Cortex of kidney (tissue), 1 donor: ENCODE measurements around the gene GPC3.

Experiments used
- DNase-seq: peaks from one replicate; lab custom pipeline; 2025; lab: John Stamatoyannopoulos, UW

Gene GPC3

DNA sequence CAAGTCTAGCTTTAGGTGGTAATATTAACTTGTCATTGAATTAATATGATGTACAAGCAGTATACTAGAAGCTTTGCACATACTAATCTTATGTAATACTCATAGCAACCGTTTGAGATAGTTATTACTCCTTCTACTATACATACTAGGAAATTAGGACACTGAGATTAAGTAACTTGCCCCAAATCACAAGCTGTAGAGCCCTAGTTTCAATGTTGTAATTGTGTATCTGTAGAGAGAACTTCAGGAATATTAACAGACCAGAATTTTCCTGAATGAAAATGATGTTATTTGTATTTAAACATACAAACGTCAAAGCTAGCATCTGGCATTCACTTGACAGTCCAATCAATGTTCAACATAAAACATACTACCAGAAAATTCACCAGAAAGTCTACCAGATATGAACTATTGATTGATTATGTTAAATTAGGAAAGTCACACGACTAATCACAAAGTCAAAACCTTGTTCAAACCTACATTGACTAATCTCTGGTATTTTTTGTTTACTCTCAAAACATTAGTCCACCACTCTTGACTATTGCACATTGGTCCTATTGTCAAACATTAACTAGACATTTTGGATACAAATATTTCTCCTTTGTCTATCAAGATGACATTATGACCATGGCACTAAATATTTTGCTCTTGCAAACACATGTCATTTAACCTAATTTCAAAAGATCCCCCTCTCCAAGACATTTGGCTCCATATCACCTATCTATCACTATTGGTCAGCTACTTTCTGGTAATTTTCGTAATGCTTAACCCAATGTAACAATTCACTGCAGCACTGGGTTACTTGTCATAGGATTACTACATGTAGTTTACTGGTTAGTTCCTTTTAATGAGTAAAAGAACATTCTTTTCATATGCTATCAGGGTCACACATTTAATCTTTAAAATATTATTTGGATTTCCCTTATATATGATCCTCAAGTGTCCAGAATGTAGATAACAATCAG lies 100.7 kb downstream of the GPC3 start:
- DNase-seq, result no peak

GRCh38 chrX:133881893-133882292 lies 103.5 kb downstream of the GPC3 start:
- DNase-seq, result no peak

DNA sequence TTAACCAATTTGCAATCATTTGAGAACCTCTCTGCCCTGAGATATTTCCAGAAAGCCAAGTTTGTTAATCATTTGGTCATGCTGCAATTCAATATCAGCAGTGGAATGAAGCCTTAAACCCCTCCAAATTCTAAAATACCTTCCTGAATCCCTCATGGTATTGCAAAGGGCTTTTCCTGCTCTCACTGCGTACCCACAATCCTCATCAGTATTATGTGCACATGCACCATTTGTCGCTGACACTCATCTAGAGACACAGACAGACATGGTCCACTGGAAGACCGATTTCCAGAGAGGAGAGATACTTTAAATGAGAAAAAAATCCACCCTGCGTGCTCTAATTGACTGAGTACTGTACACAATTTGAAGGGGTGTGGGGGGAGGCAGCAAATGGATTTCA lies 104.4 kb downstream of the GPC3 start:
- DNase-seq, result no peak

- no peak for DNase-seq
These were observed 105.4 kb downstream of the GPC3 start for GRCh38 chrX:133880032-133880443.

GRCh38 chrX:133878710-133879109 lies 106.7 kb downstream of the GPC3 start:
- DNase-seq, result no peak

DNA sequence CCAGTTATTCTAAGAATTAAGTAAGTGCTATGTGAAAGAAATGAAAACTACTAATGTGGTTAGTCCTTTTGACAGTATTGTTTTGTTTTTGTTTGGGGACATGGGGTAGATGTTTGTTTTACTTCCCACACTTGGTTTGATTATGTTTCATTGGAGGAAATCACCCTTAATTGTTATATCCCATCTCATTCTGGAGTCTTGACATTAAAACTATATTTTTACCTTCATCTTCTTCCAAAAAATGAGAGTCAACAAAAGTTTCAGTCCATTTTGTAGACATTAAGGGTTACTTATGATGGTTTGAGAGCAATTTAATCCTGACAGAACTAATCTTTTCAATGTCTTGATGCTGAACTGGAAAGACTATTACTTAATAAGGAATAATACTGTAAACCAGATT lies 108.7 kb downstream of the GPC3 start:
- no peak for DNase-seq

DNA sequence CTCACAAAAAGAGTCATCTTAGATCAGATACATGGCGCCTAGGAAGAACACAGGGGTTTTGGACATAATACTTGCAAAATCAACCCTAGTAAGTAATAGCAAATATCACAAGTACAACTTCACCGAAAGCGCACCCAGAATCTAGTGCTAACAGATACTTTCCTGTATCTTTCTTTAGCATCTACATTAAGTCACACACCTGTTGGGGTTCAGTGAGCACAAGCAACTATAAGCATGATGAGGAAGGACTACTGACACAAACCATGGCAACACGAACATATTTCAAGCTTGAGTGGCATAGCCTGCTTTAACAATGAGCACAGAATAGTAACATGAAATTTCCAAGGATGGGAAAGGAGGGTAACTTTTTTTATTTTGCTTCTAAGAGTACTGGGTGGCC lies 116.1 kb downstream of the GPC3 start:
- DNase-seq, result no peak

GRCh38 chrX:133868682-133869081 lies 116.7 kb downstream of the GPC3 start:
- no peak for DNase-seq

DNA sequence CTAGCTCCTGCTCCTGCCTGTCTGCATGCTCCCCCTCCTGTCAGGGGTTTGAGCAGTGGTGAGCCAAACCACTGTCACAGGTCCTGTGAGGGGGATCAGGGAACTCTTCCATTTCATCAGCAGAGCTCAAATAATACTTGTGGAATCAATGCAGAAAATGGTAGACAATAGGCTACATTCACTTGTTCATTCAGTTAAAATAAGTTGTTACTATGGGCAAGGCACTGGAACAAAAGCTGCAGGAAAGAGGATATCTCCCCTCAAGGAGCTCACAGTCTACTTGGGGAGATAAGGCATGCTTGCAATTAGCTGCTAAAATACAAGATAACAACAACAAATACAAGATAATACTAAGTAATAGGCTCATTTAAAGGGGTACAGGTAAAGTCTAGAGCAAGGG lies 117.1 kb downstream of the GPC3 start:
- no peak for DNase-seq

- DNase-seq, result no peak
These were observed 119.5 kb downstream of the GPC3 start for GRCh38 chrX:133865761-133866471.

- no peak for DNase-seq
These were observed 121.2 kb downstream of the GPC3 start for GRCh38 chrX:133864236-133864635.

DNA sequence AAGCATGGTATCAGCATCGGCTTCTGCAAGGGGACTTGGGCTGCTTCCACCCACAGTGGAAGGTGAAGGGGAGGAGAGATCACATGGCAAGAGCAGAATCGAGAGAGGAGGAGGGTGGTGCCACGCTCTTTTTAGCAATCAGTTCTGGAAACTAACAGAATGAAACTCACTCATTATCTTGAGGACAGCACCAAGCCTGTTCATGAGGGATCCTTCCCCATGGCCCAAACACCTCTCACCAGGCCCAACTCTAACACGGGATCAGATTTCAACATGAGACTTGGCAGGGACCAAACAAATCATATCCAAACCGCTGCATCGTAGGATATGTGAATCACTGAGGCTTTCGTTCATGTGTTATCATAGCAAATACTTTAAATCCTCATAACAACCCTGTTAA lies 125.5 kb downstream of the GPC3 start:
- DNase-seq, result no peak

DNA sequence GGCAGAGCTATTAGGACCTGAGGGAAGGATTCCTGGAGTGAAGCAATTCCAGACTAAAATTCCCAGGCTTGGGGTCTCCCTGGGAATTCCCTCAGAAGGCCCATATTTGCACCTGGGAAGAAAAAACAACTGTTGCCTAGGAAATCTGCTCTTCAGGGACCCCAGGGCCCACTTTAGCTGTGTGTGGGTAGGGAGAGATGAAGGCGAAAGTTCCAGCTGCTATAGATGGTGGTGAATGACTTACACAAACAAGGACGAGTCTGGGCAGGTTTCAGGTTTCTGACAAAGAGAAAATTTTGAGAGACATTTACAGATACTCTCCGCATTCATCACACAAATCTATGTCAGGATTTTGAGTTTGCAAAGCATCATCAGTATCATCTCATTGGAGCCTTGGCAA lies 126.1 kb downstream of the GPC3 start:
- DNase-seq, result no peak

GRCh38 chrX:133857640-133858269 lies 127.6 kb downstream of the GPC3 start:
- DNase-seq, result no peak

GRCh38 chrX:133856819-133857218 lies 128.6 kb downstream of the GPC3 start:
- no peak for DNase-seq

DNA sequence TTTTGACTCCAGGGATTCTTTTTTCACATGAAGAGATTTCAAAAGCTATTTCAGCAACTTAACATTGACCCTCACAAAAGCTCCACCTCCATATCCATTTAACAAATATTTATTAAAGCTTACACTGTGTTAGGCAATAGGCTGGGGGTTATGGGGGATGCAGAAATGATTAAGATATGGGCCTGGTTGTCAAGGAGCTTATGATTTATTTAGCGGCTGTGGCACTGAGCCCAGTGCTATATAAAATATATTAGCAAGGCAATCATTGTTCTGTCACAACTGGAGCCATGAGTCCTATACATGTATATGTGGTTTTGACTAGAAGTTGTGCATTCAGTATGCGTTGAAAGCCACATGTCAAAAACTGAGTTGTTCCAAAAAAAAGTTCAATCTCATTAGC lies 131.1 kb downstream of the GPC3 start:
- no peak for DNase-seq

GRCh38 chrX:133852837-133853356 lies 132.5 kb downstream of the GPC3 start:
- no peak for DNase-seq

DNA sequence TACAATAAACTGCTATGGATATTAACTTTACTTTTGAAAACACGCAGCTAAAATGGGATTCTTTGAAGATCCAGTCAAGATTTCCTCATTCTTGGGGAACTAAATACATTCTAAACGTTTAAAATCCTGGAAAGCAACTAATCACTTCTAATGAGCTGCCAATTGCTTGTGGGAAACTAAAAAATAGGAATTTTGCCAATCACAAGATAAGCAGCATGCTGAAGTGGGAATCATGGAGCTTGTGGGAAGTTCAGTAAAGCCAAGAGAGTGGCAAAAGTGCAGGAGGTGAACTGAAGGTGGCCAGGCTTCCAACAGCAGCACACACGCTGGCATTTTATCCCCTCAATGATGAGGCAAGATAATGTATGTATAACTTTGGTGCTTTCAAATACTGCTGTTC lies 133.0 kb downstream of the GPC3 start:
- no peak for DNase-seq

GRCh38 chrX:133850399-133850798 lies 135.0 kb downstream of the GPC3 start:
- DNase-seq, result no peak

GRCh38 chrX:133849676-133850075 lies 135.7 kb downstream of the GPC3 start:
- no peak for DNase-seq

- DNase-seq, result no peak
These were observed 137.9 kb downstream of the GPC3 start for GRCh38 chrX:133847340-133847994.

- no peak for DNase-seq
These were observed 139.1 kb downstream of the GPC3 start for GRCh38 chrX:133846311-133846710.
